ENCODE measurements around the gene ATXN1.

ATXN1 gene

DNA sequence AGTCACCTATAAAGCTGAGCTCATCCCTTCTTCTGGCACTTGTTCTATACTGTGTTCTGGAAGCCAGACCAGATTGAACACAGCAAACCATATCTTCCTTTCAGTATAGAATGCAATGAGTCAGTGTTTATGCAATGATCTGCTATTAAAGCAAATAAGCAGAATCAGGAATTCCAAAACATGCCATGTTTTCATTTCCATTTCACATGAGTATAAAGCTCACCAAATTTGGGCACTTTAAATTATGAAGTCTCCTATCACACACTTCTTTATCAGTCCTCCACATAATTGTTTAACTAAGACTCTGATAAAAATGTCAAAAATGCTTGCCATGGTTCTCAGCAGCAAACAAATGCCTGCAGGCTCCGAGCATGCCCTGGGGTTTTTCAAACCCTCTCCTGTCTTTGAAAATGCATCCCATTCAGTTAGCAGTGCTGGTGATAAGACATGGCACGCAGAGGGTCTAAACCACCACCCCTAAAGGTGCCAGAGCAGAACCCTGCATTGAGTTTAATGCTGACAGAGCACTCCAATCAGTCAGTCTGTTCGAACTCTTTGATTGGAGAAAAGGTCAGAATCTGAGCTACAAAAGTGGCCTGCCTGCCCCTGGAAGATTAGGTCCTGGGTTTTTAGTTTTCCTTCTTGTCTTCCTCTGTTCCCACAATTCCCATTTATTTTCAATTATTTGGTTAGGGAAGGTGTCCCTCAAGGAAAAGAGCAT lies 288.8 kb downstream of the ATXN1 start:
- Histone ChIP-seq H3K4me3 (ENCODE audit: low read depth, low read length) (no peak overlapping the region), H3K4me2 (ENCODE audit: low read length) (no peak overlapping the region), H3K4me1 (peaks cover 8% of the 10 kb centered on the region), H3K79me2 (no peaks in the 10 kb centered on the region), H3K27ac (no peak overlapping the region), H2AFZ (no peak overlapping the region), H3K27me3 (ENCODE audit: control insufficient read depth, insufficient read depth, low read length) (no peaks in the 10 kb centered on the region), H3K9ac (no peak overlapping the region), H3K36me3 (ENCODE audit: control insufficient read depth, insufficient read depth, low read length) (no peaks in the 10 kb centered on the region), H3K9me3 (ENCODE audit: control insufficient read depth, low read length) (no peaks in the 10 kb centered on the region)
- TF ChIP-seq, protein P1, sequence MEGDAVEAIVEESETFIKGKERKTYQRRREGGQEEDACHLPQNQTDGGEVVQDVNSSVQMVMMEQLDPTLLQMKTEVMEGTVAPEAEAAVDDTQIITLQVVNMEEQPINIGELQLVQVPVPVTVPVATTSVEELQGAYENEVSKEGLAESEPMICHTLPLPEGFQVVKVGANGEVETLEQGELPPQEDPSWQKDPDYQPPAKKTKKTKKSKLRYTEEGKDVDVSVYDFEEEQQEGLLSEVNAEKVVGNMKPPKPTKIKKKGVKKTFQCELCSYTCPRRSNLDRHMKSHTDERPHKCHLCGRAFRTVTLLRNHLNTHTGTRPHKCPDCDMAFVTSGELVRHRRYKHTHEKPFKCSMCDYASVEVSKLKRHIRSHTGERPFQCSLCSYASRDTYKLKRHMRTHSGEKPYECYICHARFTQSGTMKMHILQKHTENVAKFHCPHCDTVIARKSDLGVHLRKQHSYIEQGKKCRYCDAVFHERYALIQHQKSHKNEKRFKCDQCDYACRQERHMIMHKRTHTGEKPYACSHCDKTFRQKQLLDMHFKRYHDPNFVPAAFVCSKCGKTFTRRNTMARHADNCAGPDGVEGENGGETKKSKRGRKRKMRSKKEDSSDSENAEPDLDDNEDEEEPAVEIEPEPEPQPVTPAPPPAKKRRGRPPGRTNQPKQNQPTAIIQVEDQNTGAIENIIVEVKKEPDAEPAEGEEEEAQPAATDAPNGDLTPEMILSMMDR (IDR thresholded peaks at IDR 0.05): no peak

DNA sequence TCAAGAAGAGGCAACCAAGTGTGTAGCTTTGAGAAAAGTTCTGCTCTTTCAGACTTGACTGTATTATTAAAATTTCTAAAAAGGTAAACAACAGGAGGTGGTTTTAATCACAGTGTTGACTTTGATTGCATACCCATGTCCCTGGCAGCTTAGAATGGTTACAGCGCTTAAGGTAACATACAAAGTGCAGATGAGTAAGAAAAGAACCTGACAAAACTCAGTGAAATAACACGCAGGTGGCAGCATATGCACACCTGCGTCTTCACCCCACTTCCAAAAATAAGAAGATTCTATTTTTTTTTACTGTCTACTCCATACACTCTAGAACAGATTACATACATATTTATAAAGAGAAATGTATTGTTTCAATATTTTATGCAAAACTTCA lies 289.4 kb downstream of the ATXN1 start:
- H3K9ac ChIP-seq: no peak overlapping the region
- TF ChIP-seq, protein P1 (IDR thresholded peaks at IDR 0.05): no peak

DNA sequence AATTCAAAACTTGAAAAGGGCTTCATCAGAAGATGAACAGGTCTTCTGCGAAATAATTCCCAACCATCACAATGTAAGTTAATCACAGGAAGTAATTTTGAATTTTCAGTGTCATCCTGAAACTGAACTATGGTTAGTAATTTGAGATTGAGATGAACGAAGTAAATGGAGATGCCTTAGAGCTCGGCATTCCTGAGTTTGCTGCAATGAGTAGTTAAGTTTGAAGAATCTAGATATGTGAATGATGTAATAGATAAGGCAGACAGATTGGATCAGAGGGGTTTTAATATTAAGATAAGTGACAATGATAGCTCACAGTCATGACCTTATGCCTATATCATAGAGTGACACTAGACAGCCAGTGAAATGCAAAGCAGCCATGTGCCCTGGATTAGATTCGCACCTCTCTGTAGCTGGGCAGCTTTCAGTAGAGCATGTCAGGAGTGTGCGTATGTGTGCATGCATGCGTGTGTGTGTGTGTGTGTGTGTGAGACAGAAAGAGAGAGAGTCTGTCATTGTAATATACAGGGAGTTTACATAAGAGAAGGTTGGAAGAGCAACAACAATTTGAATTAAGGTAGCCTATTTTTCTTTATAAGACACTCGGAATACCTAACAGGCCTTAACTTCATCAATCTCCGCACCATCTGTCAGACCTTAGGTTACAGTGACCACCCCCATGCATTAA lies 289.9 kb downstream of the ATXN1 start:
- Histone ChIP-seq H3K4me3 (ENCODE audit: low read depth, low read length) (no peak overlapping the region), H3K79me2 (no peaks in the 10 kb centered on the region), H2AFZ (no peak overlapping the region), H3K9me3 (ENCODE audit: control insufficient read depth, low read length) (no peaks in the 10 kb centered on the region), H3K4me2 (ENCODE audit: low read length) (no peak overlapping the region), H3K27me3 (ENCODE audit: control insufficient read depth, insufficient read depth, low read length) (no peaks in the 10 kb centered on the region), H3K27ac (no peak overlapping the region), H3K36me3 (ENCODE audit: control insufficient read depth, insufficient read depth, low read length) (no peaks in the 10 kb centered on the region), H3K9ac (no peak overlapping the region), H3K4me1 (peaks cover 8% of the 10 kb centered on the region)
- TF ChIP-seq, protein P1 (IDR thresholded peaks at IDR 0.05): no peak

More for the DNA sequence above, 289.4 kb downstream of the ATXN1 start:
- Histone ChIP-seq H3K9me3 (ENCODE audit: control insufficient read depth, low read length) (no peaks in the 10 kb centered on the region), H3K4me1 (peaks cover 8% of the 10 kb centered on the region), H3K4me2 (ENCODE audit: low read length) (no peak overlapping the region), H3K4me3 (ENCODE audit: low read depth, low read length) (no peak overlapping the region), H2AFZ (no peak overlapping the region), H3K36me3 (ENCODE audit: control insufficient read depth, insufficient read depth, low read length) (no peaks in the 10 kb centered on the region), H3K79me2 (no peaks in the 10 kb centered on the region), H3K27me3 (ENCODE audit: control insufficient read depth, insufficient read depth, low read length) (no peaks in the 10 kb centered on the region), H3K27ac (no peak overlapping the region)

DNA sequence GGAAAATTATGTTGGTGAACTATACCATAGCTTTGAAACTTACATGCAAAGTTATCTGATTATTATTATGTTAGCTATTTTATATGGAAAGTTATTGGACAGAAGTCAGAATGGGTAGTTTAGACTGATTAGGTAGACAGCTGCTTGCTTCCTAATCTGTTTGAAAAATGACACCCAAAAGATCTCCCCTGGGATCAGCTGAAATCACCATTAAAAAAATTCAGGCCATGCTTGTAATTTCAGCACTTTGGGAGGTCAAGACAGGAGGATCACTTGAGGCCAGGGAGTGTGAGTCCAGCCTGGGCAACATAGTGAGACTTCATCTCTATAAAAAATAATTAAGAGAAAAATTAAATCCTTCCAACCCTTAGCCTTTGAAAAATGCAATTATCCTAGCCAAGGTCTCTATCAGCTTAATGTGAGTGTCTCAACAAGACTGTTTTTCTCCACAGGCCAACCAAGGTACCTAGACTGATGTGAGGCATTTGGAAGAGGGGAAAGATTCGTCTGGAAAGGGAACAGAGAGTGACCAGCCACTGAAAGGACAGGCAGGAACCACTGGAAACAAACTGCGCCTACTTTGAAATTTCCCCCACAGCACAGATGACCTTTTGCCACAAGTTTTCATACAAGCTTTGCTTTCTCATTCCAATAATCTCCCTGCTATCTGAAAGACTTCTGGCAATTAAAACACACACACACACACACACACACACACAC lies 290.6 kb downstream of the ATXN1 start:
- Histone ChIP-seq H2AFZ (no peak overlapping the region), H3K4me1 (peaks cover 8% of the 10 kb centered on the region), H3K27me3 (ENCODE audit: control insufficient read depth, insufficient read depth, low read length) (no peaks in the 10 kb centered on the region), H3K9ac (no peak overlapping the region), H3K4me2 (ENCODE audit: low read length) (no peak overlapping the region), H3K9me3 (ENCODE audit: control insufficient read depth, low read length) (no peaks in the 10 kb centered on the region), H3K27ac (no peak overlapping the region), H3K4me3 (ENCODE audit: low read depth, low read length) (no peak overlapping the region), H3K36me3 (ENCODE audit: control insufficient read depth, insufficient read depth, low read length) (no peaks in the 10 kb centered on the region), H3K79me2 (no peaks in the 10 kb centered on the region)
- TF ChIP-seq, protein P1 (IDR thresholded peaks at IDR 0.05): no peak
